A375 (cell line): Measurements from ENCODE around the gene TMIGD3. TPM values are rescaled to one million over a fixed set of nuclear protein-coding genes. Genes with fewer than 3 reads are reported as not detected.

ENCODE experiments used
- small RNA-seq: library from RNA; depleted of rRNA; stranded (forward); fragments of <200 nt; gene quantifications from one replicate; pipeline ENCODE3, GENCODE V24; 2014
- total RNA-seq: library from RNA; depleted of rRNA; stranded (reverse); fragments of >200 nt; shearing (Covaris generic); gene quantifications from 2 replicates; pipeline ENCODE4 v1.2.3, GENCODE V29; 2014; rRNA removed

Gene TMIGD3
- not detected in 2 replicates for total RNA-seq

GRCh38 chr1:111503585-111504060, at the start of gene TMIGD3, which contains the start of gene ADORA3:
TMIGD3 (minus strand) TSS chr1:111503633; CDS start chr1:111503354, 279 bp downstream.
ADORA3 (minus strand) TSS chr1:111503633; CDS start chr1:111503354, 279 bp downstream.

GRCh38 chr1:111448918-111449702, 54.3 kb downstream of the TMIGD3 start, which contains the start of the genes ATP5PB and WDR77:
ATP5PB (plus strand) TSS chr1:111449464; CDS start chr1:111449542, 78 bp downstream.
WDR77 (minus strand) TSS chr1:111449256; CDS start chr1:111449169, 87 bp downstream.

Small RNA genes within 50 kb of the gene (small RNA-seq; reads per million reads assigned to genes)
- gene RF00019 (not detected), gene RNU6-792P (not detected)

Other genes with a start within 250 kb of the TMIGD3 start
- not detected in 2 replicates for gene CHIA, start 212.8 kb downstream of the TMIGD3 start, total RNA-seq
- 0.60 and 1.2 TPM in 2 replicates for gene OVGP1, start 75.9 kb downstream of the TMIGD3 start, total RNA-seq
- gene WDR77, start 54.4 kb downstream of the TMIGD3 start, total RNA-seq: 31.3 and 33.4 TPM in 2 replicates
- 361 and 417 TPM in 2 replicates for gene ATP5PB, start 54.2 kb downstream of the TMIGD3 start, total RNA-seq
- gene C1orf162, start 29.6 kb downstream of the TMIGD3 start, total RNA-seq: not detected in 2 replicates
- gene ADORA3, start within 50 bp of the TMIGD3 start, total RNA-seq: not detected in 2 replicates
- gene RAP1A, start 116.2 kb upstream of the TMIGD3 start, total RNA-seq: 12.1 and 18.7 TPM in 2 replicates
- 3.9 and 4.0 TPM in 2 replicates for gene INKA2, start 235.8 kb upstream of the TMIGD3 start, total RNA-seq